DND-41 (cell line): Measurements from ENCODE around the gene GCN1.

ENCODE experiments used
- ATAC-seq: fragments of 200-7000 bp; cut with Tn5 transposase; 3 replicates; pipeline ENCODE4 v1.9.1; 2021; ENCODE audit warnings: low read depth; ENCODE audit not compliant: insufficient read depth
- DNase-seq: peaks from one replicate; pipeline ENCODE4 v3.0.0-alpha.2; 2020
- H2AFZ ChIP-seq: 2 replicates; pipeline ENCODE4 v1.6.0; 2012; ENCODE audit warnings: low read depth, low read length
- H3K27ac ChIP-seq: 2 replicates; pipeline ENCODE4 v1.5.1; 2012; ENCODE audit warnings: low read length, inconsistent platforms
- H3K27me3 ChIP-seq: fragments of 200-600 bp; sonication (generic); 2 replicates; pipeline ENCODE4 v1.6.0; 2012; ENCODE audit warnings: low read length, mild to moderate bottlenecking, inconsistent platforms; ENCODE audit not compliant: insufficient read depth, poor library complexity
- H3K36me3 ChIP-seq: 2 replicates; pipeline ENCODE4 v1.5.1; 2012; ENCODE audit warnings: low read length, inconsistent platforms; ENCODE audit not compliant: insufficient read depth
- H3K4me1 ChIP-seq: 2 replicates; pipeline ENCODE4 v1.5.1; 2012; ENCODE audit warnings: mild to moderate bottlenecking, low read length; ENCODE audit not compliant: insufficient read depth
- H3K4me2 ChIP-seq: 2 replicates; pipeline ENCODE4 v1.6.0; 2012; ENCODE audit warnings: mild to moderate bottlenecking, moderate library complexity, low read length, inconsistent platforms; ENCODE audit not compliant: insufficient read depth
- H3K4me3 ChIP-seq, 2 experiments: fragments of 200-600 bp in 1 of 2; shearing (Covaris generic) in 1 of 2; 2 replicates each; pipeline ENCODE4 v1.5.1; 2012 to 2016; ENCODE audit warnings: inconsistent platforms in 2 of 2, low read length in 2 of 2, mild to moderate bottlenecking in 2 of 2, low read depth in 1 of 2, moderate library complexity in 1 of 2
- H3K79me2 ChIP-seq: 2 replicates; pipeline ENCODE4 v1.6.0; 2012; ENCODE audit warnings: low read length, inconsistent platforms; ENCODE audit not compliant: insufficient read depth
- H3K9ac ChIP-seq: 2 replicates; pipeline ENCODE4 v1.6.0; 2012; ENCODE audit warnings: low read depth, mild to moderate bottlenecking, inconsistent platforms, low read length, moderate library complexity
- H3K9me3 ChIP-seq: 2 replicates; pipeline ENCODE4 v1.5.1; 2012; ENCODE audit warnings: low read length, moderate library complexity, mild to moderate bottlenecking, inconsistent platforms; ENCODE audit not compliant: insufficient read depth, severe bottlenecking
- H4K20me1 ChIP-seq: 2 replicates; pipeline ENCODE4 v1.6.0; 2012; ENCODE audit warnings: low read length; ENCODE audit not compliant: insufficient read depth
- CTCF ChIP-seq: IDR thresholded peaks from 2 replicates; pipeline ENCODE4 v1.5.1; 2012; ENCODE audit warnings: borderline replicate concordance, low read length, moderate library complexity, mild to moderate bottlenecking; ENCODE audit not compliant: poor library complexity, severe bottlenecking; ENCODE audit errors: extremely low read depth
- EZH2 ChIP-seq: IDR thresholded peaks from 3 replicates; pipeline ENCODE4 v1.6.1; 2012; ENCODE audit warnings: borderline replicate concordance, low read depth, mild to moderate bottlenecking, moderate library complexity, low read length, inconsistent platforms; ENCODE audit not compliant: severe bottlenecking

GCN1 gene

GRCh38 chr12:120194534-120195395, at the start of gene GCN1:
Gene GCN1 (minus strand): TSS chr12:120194715. CDS start chr12:120194697, 18 bp downstream.
- TF ChIP-seq EZH2 (no peak), CTCF (no peak)
- Histone ChIP-seq H3K4me3 (peak within 1 kb of the TSS; percentile 79 to 97), H3K27ac (peak within 1 kb of the TSS; percentile 89), H2AFZ (peak within 1 kb of the TSS; percentile 81), H3K36me3 (peaks cover 65% of the 10 kb centered on the region), H3K4me2 (peak within 1 kb of the TSS; percentile 78), H3K9me3 (no peaks in the 10 kb centered on the region), H4K20me1 (peaks cover 48% of the 10 kb centered on the region), H3K27me3 (no peaks in the 10 kb centered on the region), H3K79me2 (peaks cover 92% of the 10 kb centered on the region), H3K9ac (peak within 1 kb of the TSS; percentile 90), H3K4me1 (peaks cover 77% of the 10 kb centered on the region)
- ATAC-seq (peak; percentile 83), DNase-seq (peak; percentile 87)

GRCh38 chr12:120242971-120243699, 48.6 kb upstream of the GCN1 start:
- TF ChIP-seq CTCF (no peak), EZH2 (no peak)
- no peak overlapping the region for H3K4me2 ChIP-seq
- peaks cover 24% of the 10 kb centered on the region for H4K20me1 ChIP-seq
- H3K36me3 ChIP-seq: no peaks in the 10 kb centered on the region
- DNase-seq (no peak), ATAC-seq (no peak)
- H3K79me2 ChIP-seq: no peaks in the 10 kb centered on the region
- no peak overlapping the region for H3K4me3 ChIP-seq
- H3K9ac ChIP-seq: no peak overlapping the region
- no peak overlapping the region for H3K27ac ChIP-seq
- H3K9me3 ChIP-seq: no peaks in the 10 kb centered on the region
- H3K4me1 ChIP-seq: no peaks in the 10 kb centered on the region
- H3K27me3 ChIP-seq: no peaks in the 10 kb centered on the region
- no peak overlapping the region for H2AFZ ChIP-seq

DNA sequence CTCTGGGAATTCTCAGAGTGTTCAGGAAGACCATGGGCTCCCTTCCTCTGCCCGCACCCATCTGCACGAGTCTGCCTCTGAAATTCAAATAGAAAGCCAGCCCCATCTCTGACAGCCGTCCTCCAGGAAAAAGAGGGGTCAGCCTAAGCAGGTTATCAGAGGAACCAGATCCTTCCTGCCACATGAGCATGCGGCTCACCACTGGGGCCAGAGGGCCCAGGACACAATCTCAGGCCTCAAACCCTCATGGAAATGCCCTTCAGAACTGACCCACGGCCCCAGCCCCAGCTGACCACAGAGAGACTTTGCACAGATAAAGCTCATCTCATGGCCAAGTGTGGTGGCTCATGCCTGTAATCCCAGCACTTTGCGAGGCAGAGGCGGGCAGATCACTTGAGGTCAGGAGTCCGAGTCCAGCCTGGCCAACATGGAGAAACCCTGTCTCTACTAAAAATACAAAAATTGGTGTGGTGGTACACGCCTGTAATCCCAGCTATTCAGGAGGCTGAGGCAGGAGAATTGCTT, 47.8 kb upstream of the GCN1 start:
- Histone ChIP-seq H3K4me1 (no peaks in the 10 kb centered on the region), H3K36me3 (no peaks in the 10 kb centered on the region), H3K27me3 (no peaks in the 10 kb centered on the region), H3K27ac (no peak overlapping the region), H3K4me2 (no peak overlapping the region), H3K9ac (no peak overlapping the region), H3K4me3 (no peak overlapping the region), H2AFZ (no peak overlapping the region), H3K9me3 (no peaks in the 10 kb centered on the region), H4K20me1 (peaks cover 24% of the 10 kb centered on the region), H3K79me2 (no peaks in the 10 kb centered on the region)
- DNase-seq (no peak), ATAC-seq (no peak)
- no peak for TF ChIP-seq EZH2
